GM19035 (cell line): ENCODE measurements around the gene TMEM184B.
"Not testable (repeated sequence)": the region's sequence is repeated elsewhere in the genome, so short reads cannot be mapped to it uniquely, and the experiment has no call there.

Source experiments
- ATAC-seq: cut with Tn5 transposase; IDR thresholded peaks from one replicate; pipeline ENCODE4 v1.9.1; 2021; ENCODE audit not compliant: unreplicated experiment

Gene TMEM184B

GRCh38 chr22:38249803-38250642 lies 22.8 kb downstream of the TMEM184B start:
- no peak for ATAC-seq

DNA sequence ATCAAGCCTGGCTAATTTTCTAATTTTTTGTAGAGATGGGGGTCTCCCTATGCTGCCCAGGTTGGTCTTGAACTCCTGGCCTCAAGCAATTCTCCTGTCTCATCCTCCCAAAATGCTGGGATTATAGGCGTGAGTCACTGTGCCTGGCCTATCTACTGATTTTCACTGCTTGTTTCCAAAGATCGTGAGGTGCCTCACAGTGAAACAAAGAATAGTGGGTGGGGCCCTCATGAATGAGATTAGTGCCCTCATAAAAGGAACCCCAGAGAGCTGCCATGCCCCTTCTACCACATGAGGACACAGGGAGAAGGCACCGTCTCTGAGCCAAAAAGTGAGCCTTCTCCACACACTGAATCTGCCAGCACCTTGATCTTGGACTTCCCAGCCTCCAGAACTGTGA lies 23.5 kb downstream of the TMEM184B start:
- no peak for ATAC-seq

GRCh38 chr22:38248280-38248679 lies 24.5 kb downstream of the TMEM184B start:
- no peak for ATAC-seq

DNA sequence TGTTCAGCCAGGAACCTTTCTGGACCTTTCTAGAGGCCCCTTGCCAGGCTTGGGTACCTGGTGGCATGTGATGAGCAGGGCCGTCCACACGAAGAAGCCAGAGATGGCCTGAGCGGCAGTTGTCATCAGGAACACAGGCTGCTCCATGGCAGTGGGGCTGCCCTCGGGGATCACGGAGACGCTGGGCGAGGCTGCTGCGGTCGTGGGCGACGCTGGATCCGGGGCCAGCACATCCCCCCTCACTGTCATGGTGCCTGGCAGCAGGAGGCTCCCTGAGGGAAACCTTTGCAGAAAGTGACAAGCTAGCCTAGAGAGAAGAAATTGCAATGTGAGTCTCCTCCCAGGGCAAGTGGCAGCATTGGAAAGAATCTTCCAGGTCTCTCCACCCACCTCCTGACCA lies 25.1 kb downstream of the TMEM184B start:
- no peak for ATAC-seq

DNA sequence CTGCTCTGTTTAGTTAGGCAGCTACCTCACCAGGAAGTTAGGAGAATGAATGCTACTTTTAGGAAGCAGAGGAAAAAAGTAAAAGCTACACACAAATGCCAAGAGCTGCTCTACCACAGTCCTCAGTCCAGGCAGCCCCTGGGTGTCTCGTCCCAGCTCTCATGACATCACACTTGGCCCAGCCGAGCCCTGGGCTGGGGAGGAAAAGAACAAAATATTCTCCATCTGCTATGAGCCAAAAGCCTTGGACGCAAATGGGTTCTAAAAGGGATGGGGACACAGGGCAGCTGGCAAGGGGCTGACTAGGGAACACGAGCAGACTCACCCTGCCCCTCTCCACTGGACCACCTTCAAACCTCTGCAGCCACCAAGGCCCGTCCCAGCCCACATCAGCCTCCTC lies 26.1 kb downstream of the TMEM184B start:
- no peak for ATAC-seq

- no peak for ATAC-seq
Observed at GRCh38 chr22:38246046-38246658, 26.7 kb downstream of the TMEM184B start.

DNA sequence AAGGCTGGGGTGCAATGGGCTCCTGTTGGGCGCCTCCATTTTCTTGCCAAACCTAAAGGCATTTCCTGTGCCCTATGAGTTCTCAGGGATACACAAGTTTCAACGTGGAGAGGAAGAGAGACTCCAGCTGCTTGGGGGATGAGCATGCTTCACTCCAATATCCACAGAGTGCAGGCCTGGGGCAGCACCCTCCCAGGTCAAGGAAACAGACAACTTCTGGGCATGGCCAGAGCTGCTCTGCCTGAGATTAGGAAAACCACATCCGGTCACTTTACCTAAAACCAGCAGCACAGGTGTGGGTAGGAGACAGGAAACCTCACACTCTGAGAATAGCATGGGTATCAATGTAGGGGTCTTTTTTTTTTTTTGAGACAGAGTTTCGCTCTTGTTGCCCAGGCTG lies 28.7 kb downstream of the TMEM184B start:
- ATAC-seq, result no peak

DNA sequence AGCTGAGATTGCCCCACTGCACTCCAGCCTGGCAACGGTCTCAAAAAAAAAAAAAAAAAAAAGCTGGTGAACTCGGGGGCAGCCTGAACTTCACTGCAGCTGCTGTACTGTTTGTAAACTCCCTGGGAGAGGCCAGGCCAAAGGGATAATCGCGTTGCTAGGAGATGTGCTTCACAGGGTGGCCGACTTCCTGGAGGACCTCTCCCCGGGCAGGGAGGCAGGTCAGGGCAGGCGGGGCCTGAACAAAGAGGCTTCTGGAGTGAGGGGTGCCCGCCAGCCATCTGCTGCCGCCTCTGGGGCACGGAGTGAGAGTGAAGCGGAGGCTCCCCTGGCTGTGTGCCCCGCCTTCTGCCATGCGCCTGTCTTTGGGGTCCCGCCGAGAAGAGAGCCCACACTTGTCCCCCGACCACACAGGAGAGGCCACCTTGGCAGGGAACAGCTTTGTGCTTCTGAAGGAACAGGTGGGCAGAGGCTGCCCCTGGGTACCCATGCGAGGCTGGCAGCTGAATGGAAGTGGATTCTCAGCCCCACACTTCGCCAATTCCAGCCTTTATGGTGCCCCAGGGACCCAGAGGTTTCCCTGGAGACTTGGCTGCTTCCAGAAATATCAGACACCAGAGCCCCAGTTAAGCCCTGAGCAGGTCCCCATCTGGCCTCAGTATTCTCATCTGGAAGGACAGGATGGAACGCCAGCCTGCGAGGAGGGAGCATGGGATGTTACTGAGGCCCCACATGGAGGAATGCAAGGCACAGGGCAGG lies 29.6 kb downstream of the TMEM184B start:
- no peak for ATAC-seq

GRCh38 chr22:38240734-38241252 lies 32.0 kb downstream of the TMEM184B start:
- no peak for ATAC-seq

GRCh38 chr22:38239101-38239761 lies 33.6 kb downstream of the TMEM184B start:
- no peak for ATAC-seq

GRCh38 chr22:38238519-38239071 lies 34.2 kb downstream of the TMEM184B start:
- ATAC-seq, result no peak

DNA sequence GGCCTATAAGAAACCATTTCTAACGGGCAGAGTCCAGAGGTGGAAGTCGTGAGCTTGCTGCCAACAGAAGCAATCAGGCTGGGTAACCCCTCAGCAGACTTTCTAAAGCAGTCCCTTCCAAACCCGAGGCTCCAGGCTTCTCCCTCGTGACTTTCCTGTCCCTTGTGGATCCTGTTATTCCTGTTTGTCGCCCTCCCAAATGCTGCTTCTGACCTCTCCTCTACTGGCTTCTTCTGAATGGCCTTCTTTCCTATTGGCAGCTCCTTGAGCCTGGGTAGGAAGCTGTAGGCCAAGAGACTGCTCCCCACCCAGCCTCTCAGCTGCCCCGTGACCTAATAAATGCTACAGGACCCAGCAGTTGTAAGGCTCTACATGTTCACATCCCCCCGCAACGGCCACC lies 36.0 kb downstream of the TMEM184B start:
- no peak for ATAC-seq

DNA sequence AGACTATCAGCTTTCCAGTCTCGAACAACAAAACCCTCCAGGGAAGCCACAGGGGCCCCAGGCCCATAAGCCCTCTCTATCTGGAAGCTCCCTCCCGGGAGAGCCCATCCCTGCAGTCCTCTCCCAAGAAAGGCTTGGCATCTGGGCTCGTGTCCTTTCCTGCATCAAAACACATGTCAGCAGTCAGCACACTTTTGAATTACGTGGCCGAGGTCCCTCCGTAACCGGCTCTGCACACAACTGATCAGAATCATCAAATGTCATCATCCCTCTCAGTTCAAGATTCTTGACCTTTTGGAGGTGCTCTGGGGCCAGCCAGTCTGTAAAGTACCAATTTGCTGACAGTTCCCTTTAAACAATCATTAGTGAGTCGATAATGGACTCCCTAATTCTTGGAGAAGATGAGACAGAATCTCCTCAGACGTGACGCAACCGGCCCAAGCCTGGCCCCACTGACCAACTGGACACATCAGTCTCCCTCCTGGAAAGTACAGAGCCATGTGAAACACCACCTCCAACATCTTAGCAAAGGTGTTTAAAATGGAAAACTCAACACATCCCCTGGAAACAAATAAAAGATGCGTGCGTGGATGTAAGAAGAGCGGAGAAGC lies 37.5 kb downstream of the TMEM184B start:
- no peak for ATAC-seq

- ATAC-seq, result not testable (repeated sequence)
Observed at GRCh38 chr22:38233856-38234255, 39.0 kb downstream of the TMEM184B start.

DNA sequence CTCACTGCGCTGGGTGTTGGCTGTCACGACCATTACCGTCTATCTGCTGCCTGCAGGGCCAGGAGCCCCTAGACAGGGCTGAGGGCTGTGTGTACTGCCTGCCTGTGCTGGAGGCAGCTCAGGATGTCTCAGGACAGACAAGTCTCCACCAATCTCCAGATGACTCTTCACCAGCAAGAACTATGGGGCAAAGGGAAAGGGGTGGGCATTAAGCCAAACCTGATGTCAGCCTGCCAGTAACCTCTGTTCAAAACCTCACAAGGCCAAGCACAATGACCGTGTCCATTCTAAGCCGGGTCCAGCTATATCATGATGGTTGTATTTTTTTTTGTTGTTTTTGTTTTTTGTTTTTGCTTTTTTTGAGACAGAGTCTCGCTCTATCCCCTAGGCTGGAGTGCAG lies 39.4 kb downstream of the TMEM184B start:
- no peak for ATAC-seq

GRCh38 chr22:38232196-38232595 lies 40.6 kb downstream of the TMEM184B start:
- no peak for ATAC-seq

DNA sequence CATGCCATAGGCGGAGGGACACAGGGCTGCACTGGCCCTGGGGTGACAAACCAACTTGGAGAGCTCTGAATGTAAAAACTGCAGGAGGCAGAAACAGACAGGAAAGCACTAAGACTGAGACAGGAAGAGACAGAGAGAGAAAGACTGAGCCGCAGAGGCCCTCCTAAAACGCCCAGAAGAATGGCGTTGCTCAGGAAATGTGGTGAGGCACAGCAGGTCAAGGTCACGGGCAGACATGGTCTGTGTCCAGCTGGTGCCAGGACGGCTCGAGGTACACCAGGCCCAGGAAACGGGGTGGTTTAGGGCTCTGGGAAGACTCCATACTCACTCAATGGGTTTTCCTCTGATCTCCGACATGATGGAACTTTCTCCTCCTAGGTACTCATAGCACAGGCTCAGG lies 41.9 kb downstream of the TMEM184B start:
- ATAC-seq, result no peak

DNA sequence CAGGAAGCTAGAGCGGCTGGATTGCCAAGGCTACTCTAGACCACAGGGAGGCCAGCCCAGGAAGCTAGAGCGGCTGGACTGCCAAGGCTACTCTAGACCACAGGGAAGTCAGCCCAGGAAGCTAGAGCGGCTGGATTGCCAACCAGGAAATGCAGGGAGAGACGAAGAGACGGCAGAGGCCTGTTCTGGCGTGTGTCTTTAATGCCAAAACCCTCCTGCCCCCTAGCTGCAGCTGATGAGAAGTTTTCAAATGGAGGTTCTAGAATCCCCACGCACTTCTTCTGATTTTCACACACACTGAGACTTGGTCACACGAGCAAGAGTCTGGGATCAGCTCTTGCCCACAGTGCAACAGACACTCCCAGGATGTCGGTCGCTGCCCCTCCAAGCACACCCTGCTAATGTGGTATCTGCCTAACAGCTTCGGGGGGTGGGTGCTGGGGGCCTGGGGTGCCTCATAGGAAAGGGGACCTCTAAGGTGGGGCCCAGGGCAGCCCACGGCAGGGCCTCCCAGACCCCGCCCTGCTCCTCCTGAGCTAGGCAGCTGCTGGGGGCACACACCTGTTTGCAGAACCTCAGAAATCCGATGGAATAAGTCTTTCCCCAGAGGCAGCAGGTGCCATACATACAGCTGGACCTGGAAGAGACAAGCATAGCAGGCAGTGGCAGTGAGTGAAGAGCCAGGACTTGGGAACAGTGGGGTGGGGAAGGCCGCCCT lies 42.5 kb downstream of the TMEM184B start:
- ATAC-seq, result no peak

- ATAC-seq, result no peak
Observed at GRCh38 chr22:38228873-38229740, 43.7 kb downstream of the TMEM184B start.
